Measurements from ENCODE around the gene COL5A2. TPM values are rescaled to one million over a fixed set of nuclear protein-coding genes. Genes with fewer than 3 reads are reported as not detected.

Gene COL5A2
- total and polyA plus RNA-seq, 9 of the 15 experiments (the other 6 are each of a cell fraction or from before 2014, with no cell fraction given), result 0.01 to 0.54 (median 0.19) TPM

DNA sequence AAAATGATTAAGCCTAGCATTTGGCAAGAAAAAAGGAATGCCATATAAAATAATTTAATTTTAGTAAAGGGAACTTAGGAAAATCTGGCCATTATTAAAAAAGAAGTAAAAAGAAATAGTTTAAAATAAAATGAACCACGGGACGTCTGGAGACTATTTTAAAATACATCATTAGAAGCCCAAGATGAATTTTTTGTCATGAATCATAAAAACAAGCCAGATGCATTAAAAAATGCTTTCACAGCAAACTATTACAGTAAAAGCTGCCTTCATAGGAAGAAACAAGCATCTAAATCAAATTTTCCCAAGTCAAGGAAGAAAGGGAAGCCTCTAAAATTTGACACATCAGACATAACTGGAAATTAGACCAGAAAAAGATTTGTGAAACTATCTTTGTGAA, 33.0 kb downstream of the COL5A2 start (continued):
- TF ChIP-seq, protein P1, sequence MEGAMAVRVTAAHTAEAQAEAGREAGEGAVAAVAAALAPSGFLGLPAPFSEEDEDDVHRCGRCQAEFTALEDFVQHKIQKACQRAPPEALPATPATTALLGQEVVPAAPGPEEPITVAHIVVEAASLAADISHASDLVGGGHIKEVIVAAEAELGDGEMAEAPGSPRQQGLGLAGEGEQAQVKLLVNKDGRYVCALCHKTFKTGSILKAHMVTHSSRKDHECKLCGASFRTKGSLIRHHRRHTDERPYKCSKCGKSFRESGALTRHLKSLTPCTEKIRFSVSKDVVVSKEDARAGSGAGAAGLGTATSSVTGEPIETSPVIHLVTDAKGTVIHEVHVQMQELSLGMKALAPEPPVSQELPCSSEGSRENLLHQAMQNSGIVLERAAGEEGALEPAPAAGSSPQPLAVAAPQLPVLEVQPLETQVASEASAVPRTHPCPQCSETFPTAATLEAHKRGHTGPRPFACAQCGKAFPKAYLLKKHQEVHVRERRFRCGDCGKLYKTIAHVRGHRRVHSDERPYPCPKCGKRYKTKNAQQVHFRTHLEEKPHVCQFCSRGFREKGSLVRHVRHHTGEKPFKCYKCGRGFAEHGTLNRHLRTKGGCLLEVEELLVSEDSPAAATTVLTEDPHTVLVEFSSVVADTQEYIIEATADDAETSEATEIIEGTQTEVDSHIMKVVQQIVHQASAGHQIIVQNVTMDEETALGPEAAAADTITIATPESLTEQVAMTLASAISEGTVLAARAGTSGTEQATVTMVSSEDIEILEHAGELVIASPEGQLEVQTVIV (CRISPR knock-in tag; IDR thresholded peaks at IDR 0.05; ENCODE audit: borderline replicate concordance), result no peak
- TF ChIP-seq, protein P2, sequence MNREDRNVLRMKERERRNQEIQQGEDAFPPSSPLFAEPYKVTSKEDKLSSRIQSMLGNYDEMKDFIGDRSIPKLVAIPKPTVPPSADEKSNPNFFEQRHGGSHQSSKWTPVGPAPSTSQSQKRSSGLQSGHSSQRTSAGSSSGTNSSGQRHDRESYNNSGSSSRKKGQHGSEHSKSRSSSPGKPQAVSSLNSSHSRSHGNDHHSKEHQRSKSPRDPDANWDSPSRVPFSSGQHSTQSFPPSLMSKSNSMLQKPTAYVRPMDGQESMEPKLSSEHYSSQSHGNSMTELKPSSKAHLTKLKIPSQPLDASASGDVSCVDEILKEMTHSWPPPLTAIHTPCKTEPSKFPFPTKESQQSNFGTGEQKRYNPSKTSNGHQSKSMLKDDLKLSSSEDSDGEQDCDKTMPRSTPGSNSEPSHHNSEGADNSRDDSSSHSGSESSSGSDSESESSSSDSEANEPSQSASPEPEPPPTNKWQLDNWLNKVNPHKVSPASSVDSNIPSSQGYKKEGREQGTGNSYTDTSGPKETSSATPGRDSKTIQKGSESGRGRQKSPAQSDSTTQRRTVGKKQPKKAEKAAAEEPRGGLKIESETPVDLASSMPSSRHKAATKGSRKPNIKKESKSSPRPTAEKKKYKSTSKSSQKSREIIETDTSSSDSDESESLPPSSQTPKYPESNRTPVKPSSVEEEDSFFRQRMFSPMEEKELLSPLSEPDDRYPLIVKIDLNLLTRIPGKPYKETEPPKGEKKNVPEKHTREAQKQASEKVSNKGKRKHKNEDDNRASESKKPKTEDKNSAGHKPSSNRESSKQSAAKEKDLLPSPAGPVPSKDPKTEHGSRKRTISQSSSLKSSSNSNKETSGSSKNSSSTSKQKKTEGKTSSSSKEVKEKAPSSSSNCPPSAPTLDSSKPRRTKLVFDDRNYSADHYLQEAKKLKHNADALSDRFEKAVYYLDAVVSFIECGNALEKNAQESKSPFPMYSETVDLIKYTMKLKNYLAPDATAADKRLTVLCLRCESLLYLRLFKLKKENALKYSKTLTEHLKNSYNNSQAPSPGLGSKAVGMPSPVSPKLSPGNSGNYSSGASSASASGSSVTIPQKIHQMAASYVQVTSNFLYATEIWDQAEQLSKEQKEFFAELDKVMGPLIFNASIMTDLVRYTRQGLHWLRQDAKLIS (CRISPR knock-in tag; IDR thresholded peaks at IDR 0.05), result no peak
- no peak for TF ChIP-seq DPF2 (IDR thresholded peaks at IDR 0.05)
- TF ChIP-seq NFIC (IDR thresholded peaks at IDR 0.05), result no peak
- TF ChIP-seq, protein P3, sequence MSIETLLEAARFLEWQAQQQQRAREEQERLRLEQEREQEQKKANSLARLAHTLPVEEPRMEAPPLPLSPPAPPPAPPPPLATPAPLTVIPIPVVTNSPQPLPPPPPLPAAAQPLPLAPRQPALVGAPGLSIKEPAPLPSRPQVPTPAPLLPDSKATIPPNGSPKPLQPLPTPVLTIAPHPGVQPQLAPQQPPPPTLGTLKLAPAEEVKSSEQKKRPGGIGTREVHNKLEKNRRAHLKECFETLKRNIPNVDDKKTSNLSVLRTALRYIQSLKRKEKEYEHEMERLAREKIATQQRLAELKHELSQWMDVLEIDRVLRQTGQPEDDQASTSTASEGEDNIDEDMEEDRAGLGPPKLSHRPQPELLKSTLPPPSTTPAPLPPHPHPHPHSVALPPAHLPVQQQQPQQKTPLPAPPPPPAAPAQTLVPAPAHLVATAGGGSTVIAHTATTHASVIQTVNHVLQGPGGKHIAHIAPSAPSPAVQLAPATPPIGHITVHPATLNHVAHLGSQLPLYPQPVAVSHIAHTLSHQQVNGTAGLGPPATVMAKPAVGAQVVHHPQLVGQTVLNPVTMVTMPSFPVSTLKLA (conservative IDR thresholded peaks at IDR 0.05), result no peak
- TF ChIP-seq, protein P4, sequence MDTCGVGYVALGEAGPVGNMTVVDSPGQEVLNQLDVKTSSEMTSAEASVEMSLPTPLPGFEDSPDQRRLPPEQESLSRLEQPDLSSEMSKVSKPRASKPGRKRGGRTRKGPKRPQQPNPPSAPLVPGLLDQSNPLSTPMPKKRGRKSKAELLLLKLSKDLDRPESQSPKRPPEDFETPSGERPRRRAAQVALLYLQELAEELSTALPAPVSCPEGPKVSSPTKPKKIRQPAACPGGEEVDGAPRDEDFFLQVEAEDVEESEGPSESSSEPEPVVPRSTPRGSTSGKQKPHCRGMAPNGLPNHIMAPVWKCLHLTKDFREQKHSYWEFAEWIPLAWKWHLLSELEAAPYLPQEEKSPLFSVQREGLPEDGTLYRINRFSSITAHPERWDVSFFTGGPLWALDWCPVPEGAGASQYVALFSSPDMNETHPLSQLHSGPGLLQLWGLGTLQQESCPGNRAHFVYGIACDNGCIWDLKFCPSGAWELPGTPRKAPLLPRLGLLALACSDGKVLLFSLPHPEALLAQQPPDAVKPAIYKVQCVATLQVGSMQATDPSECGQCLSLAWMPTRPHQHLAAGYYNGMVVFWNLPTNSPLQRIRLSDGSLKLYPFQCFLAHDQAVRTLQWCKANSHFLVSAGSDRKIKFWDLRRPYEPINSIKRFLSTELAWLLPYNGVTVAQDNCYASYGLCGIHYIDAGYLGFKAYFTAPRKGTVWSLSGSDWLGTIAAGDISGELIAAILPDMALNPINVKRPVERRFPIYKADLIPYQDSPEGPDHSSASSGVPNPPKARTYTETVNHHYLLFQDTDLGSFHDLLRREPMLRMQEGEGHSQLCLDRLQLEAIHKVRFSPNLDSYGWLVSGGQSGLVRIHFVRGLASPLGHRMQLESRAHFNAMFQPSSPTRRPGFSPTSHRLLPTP (IDR thresholded peaks at IDR 0.05; ENCODE audit: borderline replicate concordance, extremely low read depth, insufficient read length), result no peak
- no peak for TF ChIP-seq BRD9 (IDR thresholded peaks at IDR 0.05; ENCODE audit: low read depth, partially characterized antibody)
